Gastrocnemius medialis (tissue), 4 donors: ENCODE data around the gene SLC45A1.

Source experiments
- POLR2A ChIP-seq, 2 donors: fragments of 450-650 bp; IDR thresholded peaks; one replicate each; pipeline ENCODE4 v1.6.1; 2017; ENCODE audit warnings: antibody characterized with exemption in 2 of 2, mild to moderate bottlenecking in 2 of 2, moderate library complexity in 2 of 2
- TF ChIP-seq, protein P1 (sequence below), 5 experiments: fragments of 450-650 bp in 3 of 5; fragments of 200-600 bp in 2 of 5; sonication (generic) in 2 of 5; IDR thresholded peaks in 4 of 5; conservative IDR thresholded peaks in 1 of 5; 1 replicate in 4 of 5; 2 replicates in 1 of 5; pipeline ENCODE4 v1.5.1; 2016 to 2019; ENCODE audit warnings: antibody characterized with exemption in 5 of 5, mild to moderate bottlenecking in 3 of 5, moderate library complexity in 3 of 5

DNA sequence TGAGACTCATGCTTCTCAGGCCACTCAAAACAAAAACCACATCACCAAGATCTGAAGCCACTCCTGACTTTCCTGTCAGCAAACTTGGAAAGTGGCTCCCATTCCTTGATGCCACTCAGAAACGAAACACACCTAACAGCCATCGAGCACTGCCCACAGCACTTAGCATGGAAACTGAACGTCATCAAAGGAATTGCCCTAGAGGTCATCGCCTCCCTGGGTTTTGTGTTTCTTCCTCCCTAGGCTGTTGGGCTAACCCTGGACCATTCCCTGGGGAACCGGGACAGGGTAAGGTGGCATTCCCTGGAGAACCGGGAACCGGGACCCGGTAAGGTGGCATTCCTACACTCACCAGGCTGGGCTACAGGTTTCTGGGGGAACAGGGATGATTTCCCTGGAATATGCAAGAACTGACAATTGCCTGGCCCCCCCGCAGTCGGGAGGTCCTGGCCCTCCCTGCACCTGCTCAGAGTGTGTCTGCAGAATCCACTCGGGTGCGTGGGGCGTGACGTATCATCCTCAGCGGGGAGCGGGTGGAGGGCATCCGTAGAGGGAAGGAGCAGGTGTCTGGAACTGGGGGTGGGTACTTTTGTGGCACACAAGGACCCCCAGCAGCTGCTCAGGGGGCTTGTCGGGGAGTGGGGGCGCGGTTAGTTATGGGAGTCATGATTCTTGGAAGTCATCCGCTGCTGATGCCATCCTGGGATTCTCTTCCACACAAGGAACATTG, 30.3 kb downstream of the SLC45A1 start:
- TF ChIP-seq, protein P1, sequence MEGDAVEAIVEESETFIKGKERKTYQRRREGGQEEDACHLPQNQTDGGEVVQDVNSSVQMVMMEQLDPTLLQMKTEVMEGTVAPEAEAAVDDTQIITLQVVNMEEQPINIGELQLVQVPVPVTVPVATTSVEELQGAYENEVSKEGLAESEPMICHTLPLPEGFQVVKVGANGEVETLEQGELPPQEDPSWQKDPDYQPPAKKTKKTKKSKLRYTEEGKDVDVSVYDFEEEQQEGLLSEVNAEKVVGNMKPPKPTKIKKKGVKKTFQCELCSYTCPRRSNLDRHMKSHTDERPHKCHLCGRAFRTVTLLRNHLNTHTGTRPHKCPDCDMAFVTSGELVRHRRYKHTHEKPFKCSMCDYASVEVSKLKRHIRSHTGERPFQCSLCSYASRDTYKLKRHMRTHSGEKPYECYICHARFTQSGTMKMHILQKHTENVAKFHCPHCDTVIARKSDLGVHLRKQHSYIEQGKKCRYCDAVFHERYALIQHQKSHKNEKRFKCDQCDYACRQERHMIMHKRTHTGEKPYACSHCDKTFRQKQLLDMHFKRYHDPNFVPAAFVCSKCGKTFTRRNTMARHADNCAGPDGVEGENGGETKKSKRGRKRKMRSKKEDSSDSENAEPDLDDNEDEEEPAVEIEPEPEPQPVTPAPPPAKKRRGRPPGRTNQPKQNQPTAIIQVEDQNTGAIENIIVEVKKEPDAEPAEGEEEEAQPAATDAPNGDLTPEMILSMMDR (IDR thresholded peaks at IDR 0.05 in 4 of 5, conservative IDR thresholded peaks at IDR 0.05 in 1 of 5), result no peak
- no peak for TF ChIP-seq POLR2A (IDR thresholded peaks at IDR 0.05)
